OCI-LY1 (cell line): ENCODE data around the gene SMIM1.

Experiments used
- EZH2 ChIP-seq: fragments of 200-600 bp; sonication (generic), shearing (Covaris generic); IDR thresholded peaks from 2 replicates; pipeline ENCODE4 v1.8.0; 2017; ENCODE audit warnings: borderline replicate concordance, mixed run types, mild to moderate bottlenecking, antibody characterized with exemption, low read length, moderate library complexity, mixed read lengths
- TF ChIP-seq, protein P1 (sequence below): fragments of 200-600 bp; sonication (generic), shearing (Covaris generic); IDR thresholded peaks from 2 replicates; pipeline ENCODE4 v1.5.1; 2017; ENCODE audit warnings: mild to moderate bottlenecking, antibody characterized with exemption, low read length, moderate library complexity, mixed read lengths

DNA sequence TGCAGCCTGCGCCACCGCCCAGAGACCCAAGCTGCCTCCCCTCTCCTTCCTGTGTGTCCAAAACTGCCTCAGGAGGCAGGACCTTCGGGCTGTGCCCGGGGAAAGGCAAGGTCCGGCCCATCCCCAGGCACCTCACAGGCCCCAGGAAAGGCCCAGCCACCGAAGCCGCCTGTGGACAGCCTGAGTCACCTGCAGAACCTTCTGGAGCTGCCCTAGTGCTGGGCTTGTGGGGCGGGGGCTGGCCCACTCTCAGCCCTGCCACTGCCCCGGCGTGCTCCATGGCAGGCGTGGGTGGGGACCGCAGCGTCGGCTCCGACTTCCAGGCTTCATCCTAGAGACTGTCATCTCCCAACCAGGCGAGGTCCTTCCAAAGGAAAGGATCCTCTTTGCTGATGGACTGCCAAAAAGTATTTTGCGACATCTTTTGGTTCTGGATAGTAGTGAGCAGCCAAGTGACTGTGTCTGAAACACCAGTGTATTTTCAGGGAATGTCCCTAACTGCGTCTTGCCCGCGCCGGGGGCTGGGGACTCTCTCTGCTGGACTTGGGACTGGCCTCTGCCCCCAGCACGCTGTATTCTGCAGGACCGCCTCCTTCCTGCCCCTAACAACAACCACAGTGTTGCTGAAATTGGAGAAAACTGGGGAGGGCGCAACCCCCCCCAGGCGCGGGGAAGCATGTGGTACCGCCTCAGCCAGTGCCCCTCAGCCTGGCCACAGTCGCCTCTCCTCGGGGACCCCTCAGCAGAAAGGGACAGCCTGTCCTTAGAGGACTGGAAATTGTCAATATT lies 39.3 kb upstream of the SMIM1 start:
- TF ChIP-seq, protein P1, sequence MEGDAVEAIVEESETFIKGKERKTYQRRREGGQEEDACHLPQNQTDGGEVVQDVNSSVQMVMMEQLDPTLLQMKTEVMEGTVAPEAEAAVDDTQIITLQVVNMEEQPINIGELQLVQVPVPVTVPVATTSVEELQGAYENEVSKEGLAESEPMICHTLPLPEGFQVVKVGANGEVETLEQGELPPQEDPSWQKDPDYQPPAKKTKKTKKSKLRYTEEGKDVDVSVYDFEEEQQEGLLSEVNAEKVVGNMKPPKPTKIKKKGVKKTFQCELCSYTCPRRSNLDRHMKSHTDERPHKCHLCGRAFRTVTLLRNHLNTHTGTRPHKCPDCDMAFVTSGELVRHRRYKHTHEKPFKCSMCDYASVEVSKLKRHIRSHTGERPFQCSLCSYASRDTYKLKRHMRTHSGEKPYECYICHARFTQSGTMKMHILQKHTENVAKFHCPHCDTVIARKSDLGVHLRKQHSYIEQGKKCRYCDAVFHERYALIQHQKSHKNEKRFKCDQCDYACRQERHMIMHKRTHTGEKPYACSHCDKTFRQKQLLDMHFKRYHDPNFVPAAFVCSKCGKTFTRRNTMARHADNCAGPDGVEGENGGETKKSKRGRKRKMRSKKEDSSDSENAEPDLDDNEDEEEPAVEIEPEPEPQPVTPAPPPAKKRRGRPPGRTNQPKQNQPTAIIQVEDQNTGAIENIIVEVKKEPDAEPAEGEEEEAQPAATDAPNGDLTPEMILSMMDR, result no peak
- TF ChIP-seq EZH2, result no peak
